GM19351 (cell line): ENCODE data around the gene EXD3.

Experiments used
- ATAC-seq: cut with Tn5 transposase; IDR thresholded peaks from one replicate; pipeline ENCODE4 v1.9.1; 2021; ENCODE audit warnings: mild to moderate bottlenecking, moderate library complexity; ENCODE audit not compliant: unreplicated experiment

The EXD3 gene

DNA sequence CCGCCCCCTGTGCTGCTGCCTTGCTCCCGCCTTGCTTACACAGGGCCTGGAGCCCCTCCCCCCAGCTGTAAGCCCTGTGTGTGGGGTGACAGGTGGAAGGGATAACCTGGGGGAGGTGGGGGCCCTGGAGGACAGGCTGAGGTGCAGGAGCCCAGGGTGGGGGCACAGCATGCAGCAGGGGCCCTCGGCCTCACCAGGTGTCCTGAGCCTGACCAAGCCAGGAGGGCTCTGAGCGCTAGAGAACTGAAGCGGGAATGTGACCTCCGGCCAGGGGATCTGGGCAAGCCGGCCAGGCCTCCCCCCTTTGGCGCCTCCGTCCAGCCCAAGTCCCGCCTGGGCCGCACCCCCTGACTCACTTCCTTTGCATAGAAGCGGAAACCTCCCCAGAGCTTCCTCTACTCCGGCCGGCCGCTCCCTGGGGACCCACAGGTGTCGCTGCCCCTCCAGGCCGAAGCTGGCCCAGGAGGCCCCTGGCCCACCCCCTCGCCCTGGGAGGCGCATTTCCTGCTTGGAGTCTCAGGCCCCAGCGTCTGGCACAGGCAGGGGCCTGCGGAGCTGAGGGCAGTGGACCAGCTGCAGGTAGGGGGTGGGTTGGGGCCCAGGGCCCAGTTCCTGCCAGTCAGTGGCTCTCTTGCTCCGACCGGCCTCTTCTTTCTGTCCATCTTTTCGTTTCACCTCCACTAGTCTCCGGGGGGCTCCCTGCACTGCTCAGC, 145.5 kb downstream of the EXD3 start, which contains the start of gene TOR4A:
TSS of gene TOR4A (plus strand) at position 398 of the 713 bp plus-strand sequence. CDS start 964 bp downstream, outside the sequence.
- peak; percentile 71 for ATAC-seq

DNA sequence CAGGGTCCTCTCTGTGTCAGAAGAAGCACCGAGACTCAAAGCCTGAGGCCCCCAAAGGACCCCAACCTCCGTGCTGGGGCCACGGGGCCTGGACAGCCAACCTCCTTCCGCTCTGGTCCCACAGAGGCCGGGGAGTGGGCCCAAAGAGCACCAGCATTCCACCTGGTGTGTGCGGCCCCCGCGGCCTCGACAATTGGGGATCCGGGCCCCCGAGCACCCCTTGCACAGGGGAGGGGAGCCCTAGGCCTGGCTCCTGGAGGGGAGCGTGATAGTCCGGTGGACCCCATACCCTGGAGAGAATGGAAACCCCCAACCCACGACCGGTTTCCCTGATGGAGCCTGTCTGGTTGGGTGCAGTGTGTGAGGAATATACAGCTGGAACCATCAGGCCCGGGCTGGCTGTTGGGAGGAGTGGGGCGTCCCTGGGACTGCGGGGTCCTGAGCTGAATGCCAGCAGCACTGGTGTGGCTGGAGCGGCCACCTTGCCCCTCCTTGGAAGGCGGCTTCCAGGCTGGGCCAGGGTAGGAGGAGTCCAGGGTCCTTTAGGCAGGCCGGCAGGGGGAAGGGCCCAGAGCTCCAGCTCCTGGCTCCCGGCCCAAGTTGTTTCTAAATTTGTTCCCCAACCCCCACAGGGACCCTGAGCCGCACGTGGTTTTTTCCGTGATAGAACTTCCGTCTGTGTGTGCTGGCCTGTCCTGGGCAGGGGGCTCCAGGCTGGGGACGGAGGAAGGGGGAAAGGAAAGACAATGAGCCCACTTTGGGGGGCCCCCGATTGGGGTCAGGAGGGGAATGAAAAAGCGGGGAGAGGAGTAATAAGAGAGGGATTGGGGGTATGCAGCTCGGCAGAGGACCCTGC, 146.3 kb downstream of the EXD3 start:
- ATAC-seq, result no peak

DNA sequence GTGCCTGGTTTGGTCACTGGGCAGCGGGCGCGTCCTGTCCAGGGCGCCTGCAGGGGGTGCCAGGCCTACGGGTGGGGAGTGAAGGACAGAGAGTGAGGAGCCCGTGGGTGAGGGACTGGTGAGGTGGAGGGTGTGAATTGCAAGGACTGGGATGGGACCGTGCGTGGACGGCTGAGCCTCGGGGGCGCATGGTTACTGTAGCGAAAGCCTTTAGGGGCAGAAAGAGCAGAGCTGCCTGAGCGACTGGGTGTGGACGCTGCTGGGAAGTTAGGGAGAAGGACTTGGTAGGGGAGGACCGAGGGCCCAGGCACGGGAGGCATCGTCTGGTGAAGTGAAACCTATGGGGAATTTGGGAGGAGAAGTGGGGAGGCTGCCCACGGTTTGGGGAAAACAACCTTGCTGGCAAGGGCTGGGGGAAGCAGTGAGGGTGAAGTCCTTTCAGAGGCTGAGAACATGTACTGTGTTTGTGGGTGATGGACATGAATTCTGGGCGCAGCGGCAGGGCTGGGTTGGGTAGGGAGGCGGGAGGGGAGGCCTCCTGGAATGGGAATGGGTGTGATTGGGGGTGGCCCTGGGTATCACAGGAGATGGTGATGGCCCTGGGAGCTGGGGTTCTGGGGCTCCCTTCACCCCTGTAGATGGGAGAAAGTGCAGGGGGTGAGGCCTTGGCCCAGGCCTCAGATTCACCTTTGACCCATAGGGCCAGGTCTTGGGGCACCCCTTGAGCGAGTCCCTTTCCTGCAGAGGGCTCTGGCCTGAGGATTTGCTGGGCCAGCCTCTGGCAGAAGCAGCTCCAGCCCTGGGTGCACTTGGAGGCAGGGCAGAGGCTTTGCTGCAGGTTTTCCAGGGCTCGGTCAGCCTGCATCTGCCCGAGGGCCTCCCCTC, 147.1 kb downstream of the EXD3 start:
- ATAC-seq, result no peak

DNA sequence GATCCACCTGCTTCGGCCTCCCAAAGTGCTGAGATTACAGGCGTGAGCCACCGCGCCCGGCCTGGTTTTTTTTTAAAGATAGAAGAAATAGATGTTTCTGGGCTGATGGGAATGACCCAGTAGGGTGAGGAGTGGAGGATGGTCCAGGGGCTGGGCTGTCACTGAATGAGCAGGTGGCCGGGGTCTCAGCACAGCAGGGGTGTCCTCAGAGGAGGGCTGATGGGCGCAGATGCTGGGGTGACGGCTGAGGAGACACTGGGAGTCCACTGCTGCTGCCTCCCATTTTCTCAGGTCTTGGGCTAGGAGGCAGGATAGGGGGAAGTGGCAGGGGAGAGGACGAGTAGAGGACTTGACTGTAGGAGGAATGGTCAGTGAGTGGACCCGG, 147.8 kb downstream of the EXD3 start:
- no peak for ATAC-seq

DNA sequence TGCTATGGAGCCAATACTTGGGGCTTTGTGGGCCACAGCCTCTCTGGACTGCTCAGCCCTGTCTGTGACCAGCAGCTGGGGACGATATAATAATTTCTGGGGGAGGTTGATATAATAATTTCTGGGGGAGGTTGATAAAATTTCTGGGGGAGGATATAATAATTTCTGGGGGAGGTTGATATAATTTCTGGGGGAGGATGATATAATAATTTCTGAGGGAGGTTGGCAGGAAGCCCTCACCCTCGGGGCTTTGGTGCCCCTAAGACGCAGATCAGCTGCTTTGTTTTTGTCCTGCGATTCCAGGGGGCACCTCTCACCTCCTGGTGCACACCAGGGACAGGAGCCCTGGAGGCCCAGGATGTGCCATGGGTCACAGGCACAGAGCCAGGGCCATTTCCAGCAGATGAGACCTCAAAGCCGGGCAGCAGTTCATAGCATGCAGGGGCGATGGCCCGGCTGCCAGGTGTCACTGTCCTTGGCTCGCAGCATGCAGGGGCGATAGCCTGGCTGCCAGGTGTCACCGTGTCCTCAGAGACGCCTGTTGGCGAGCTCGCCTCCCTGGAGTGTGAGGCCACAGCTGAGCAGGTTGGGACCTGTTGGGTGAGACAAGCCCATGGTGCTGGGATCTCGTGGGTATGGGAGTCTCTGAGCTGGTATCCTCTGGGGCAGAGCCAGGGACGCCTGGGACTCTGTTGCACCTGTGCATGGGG, 149.2 kb downstream of the EXD3 start:
- no peak for ATAC-seq

DNA sequence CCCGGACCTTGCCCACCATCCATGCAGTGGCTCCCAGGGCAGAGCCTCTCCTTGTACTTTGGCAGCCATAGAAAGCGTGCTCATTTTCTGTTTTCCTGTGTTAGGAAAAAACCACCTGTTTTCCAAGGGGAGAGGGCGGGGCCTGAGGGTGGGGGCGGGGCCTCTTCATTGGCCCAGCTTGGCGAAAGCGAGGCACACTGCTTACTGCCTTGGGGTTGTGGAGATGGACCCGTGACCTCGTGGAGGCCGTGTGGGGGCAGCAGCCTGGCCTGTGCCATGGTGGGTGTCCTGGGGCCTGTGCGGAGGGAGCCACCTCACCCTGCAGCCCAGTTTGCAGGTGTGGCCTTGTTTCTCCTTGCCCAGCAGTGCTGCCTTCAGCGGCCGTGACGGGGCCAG, 149.9 kb downstream of the EXD3 start:
- ATAC-seq, result no peak

DNA sequence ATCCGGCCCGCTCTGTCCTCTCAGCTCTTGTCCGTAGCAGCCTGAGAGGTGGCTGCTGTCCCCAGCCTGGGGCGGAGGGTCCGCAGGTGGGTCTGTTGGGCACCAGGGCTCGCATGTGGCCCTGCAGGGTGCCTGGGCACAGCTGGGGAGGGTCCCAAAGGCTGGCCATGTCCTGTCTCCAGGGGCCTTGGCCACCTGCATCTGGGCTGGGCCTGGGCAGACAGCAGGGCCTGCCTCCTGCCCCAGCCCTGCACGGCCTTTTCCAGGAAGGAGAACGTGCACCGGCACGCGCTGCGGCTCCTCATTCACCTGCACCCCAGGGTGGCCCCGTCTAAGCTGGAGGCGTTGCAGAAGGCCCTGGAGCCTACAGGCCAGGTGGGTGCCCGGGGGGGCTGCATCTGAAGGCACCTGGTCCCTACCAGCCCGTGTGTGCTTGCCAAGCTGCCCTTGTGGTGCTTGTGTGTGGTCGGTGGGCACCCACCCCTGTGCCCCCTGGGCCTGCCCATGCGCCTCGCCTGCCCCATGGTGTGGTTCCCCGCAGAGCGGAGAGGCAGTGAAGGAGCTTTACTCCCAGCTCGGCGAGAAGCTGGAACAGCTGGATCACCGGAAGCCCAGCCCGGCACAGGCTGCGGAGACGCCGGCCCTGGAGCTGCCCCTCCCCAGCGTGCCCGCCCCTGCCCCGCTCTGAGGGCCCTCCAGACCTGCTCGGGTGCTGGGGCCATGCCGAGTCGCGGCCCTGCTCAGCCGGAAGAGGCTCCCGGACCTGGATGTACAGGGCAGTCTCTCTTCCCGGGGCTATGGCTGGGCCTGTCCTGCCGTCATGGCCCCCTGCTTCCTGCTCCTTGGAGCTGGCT, 150.5 kb downstream of the EXD3 start:
- ATAC-seq, result no peak

DNA sequence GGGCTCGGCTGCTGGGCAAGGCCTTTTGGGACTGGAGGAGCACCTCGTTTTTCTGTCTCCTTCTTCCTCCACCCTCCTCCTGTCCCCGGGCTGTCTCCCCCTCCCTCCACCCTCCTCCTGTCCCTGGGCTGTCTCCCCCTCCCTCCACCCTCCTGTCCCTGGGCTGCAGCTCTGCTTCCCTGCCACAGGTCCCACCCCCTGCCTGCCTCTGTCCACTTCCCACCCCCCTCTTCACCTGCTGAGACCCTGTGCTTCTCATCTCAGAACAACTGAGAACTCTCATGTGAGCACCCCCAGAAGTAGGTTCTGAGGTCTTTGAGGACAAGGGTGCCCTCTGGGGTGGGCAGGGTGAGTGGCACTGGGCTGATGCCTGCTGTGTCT, 151.3 kb downstream of the EXD3 start:
- no peak for ATAC-seq

DNA sequence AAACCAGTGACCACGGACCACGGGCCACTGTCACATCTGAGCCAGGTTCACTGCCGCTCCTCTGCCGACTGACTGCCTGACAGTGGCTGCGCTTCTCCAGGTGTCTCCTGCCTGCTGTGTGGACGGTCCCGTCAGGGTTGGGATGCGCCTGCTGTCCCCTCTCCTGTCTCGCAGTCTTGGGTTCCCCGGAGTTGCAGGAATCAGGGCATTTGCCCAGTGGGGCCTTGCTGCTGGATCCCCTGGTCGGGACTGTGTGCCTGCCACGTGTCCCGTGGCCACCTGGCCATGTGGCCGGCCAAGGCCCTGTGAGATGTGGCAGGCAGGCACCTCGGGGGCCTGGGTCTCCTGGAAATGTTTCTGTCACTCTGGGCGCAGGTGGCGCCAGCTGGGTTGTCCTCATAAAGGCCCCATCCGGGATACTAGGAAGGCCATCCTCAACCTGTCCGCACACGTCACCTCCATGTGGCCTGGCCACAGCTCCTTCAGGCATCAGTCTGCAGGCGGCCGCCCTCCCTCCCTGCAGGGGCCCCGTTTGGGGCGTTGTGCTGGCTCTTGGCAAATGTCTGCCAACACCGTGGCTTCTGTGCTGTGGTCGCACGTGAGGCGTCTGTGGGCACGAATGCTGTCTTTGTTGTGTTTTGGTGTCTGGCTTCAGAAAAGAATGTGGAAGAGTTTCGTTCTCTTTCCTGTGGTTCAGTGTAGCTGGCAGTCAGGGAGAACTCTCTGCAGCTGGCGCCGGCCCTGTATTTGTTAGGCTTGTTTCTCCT, 151.8 kb downstream of the EXD3 start:
- no peak for ATAC-seq

DNA sequence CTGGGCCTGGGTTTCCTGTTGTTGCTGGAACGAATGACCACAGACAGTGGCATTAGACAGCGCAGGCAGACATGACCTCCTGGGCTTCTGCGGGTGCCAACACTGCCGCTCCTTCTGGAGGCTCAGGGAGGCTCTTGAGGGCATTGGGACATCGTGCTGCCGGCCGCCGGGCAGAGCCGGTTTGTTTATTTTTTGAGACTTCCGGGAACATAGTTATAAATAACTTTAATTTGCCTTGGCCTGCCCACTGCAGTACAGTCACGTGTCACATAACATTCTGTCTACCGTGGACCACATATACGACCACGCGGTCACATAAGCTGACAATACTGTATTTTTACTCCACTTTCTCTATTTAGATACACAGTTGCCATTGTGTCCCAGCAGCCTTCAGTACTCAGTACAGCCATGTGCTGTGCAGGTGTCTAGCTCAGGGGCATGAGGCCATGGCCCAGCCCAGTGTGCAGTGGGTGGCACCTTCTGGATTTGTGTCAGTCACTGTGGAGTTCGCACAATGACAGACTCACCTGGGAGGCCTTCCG, 153.7 kb downstream of the EXD3 start:
- ATAC-seq, result no peak

DNA sequence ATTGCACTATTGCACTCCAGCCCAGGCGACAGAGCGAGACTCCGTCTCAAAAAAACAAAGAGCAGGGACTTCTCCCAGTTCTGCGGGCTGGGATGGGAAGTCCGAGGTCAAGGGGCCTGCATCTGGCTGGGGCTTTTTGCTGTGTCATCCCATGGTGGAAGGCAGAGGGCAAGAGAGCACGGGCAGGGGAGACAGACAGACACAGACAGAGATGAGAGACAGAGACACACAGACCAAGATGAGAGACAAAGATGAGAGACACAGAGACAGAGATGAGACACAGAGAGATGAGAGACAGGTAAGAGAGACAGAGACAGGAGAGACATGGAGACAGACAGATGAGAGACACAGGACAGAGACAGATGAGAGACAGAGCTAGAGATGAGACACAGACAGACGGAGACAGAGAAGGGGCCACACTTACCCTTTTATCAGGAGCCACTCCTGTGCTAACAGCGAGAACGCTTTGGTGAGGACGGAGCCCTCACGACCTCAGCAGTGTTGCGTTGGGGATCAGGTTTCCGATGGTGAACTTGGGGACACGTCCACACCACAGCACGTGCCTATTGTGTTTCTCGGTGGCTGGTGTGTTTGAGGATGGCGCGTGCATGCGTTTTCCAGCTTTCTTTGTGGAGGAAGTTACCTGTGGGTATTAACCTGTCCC, 154.3 kb downstream of the EXD3 start:
- no peak for ATAC-seq

DNA sequence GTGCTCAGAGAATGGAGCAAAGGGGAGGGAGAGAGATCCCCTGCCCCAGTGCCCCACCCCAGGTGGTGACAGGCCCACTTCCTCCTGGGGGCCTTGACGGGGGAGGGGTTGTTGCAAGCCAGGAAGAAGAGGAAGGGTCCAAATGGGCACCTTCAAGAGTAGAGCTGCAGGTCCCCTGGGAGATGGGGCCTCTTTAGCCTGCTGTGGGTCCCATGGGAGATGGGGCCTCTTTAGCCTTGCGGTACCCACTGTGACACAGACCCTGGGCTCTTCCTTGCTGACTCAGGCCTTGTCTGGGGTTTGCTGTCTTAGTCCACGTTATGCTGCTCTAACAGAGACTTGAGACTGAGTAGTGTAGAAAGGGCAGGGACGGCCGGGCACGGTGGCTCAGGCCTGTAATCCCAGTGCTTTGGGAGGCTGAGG, 155.0 kb downstream of the EXD3 start:
- no peak for ATAC-seq

DNA sequence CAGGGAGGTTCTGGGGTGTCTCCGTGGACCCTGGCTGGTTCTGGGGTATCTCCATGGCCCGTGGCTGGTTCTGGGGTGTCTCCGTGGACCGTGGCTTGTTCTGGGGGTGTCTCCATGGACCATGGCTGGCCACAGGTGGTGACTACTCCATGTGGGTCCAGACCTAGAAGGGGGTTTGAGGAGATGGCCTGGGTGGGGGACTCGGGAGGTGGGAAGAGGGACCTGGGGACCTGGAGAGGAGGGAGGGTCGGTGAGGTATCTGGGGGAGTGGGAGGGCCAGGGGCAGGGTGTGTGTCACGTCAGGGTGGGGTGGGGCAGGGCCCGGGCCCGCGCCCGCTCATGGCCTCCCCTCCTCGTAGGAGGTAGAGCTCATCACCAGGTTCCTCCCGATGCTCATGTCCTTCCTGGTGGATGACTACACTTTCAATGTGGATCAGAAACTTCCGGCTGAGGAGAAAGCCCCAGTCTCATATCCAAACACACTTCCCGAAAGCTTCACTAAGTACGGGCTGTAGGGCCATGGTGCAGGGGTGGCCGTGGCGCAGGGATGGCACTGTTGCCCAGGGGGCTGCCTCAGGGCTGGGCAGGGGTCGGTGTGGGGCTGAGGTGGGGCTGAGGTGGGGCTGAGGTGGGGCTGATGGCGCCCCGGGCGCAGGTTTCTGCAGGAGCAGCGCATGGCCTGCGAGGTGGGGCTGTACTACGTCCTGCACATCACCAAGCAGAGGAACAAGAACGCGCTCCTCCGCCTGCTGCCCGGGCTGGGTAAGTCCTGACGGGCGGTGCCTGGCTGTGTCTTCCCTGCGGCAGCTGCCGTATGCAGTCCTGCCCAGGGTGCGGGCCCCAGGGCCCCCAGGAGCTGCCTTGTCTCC, 156.1 kb downstream of the EXD3 start:
- ATAC-seq, result no peak

DNA sequence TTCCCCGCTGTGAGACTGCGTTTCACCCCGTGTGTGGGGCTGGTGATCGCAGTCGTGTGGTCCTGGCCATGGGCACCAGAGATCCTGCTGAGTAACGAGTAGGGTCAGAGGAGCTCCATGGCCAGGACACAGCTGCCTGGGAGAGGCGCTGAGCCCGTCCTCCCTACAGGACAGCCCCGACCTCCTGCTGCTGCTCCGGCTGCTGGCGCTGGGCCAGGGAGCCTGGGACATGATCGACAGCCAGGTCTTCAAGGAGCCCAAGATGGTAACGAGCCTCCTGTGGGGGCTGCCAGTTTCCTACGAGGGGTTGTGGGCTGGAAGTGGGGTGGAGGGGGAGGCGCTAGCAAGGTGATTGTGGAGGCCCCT, 156.8 kb downstream of the EXD3 start:
- ATAC-seq, result no peak

DNA sequence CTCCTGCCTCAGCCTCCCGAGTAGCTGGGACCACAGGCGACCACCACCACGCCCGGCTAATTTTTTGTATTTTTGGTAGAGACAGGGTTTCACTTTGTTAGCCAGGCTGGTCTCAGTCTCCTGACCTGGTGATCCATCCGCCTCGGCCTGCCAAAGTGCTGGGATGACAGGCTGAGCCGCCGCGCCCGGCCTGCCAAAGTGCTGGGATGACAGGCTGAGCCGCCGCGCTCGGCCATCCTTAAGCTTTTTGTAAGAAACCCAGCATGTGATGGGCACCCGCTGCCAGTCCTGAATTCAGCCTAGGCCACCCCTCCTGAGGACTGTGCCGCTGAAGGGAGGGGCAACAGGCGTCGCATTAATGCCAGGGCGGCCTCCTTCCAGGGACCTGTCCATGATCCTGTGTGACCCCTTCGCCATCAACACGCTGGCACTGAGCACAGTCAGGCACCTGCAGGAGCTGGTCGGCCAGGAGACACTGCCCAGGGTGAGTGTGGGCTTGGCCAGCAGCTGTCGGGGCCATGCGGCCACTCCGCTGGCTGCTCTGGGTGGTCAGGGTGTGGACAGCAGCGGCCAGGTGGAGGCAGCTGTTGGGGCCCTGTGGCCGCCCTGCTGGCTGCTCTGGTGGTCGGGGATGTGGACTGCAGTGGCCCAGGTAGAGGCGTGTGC, 157.3 kb downstream of the EXD3 start:
- no peak for ATAC-seq

DNA sequence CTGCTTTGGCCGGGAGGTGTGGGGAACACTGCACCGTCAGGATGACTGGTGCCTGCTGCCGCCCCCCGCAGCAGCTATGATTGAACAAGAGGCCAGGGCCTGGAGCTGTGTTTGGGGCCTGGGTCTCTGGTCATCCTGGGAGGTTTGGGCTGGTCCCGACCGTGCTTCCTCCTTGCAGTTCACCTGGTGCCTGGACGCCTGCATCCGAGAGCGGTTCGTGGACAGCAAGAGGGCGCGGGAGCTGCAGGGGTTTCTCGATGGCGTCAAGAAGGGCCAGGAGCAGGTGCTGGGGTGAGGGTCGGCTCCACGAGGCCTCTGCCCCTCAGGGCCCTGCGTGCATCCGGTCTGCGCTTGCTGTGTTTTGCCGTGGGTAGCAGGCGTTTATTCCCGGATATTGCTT, 158.9 kb downstream of the EXD3 start:
- no peak for ATAC-seq

DNA sequence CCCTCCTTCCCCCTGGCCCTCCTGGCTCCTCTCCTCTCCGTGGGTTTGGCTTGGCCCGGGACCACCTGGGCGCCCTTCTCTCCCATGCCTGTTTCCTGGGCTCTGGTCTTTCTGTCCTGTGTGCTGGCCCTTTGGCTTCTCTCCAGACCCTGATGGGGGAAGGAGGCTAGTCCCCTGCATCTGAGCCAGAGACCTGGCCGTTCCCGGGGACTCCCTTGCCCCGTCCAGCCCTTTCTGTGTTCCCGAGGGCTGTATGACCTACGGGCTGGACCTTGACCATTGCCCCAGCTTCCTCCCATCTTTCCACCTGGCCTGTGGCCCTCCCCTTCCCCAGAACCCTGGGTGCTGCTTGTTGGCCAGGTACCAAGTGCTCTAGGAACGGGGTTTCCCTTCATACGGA, 159.5 kb downstream of the EXD3 start:
- no peak for ATAC-seq
